K562 (cell line): ENCODE measurements around the gene FIBP. TPM values are rescaled to one million over a fixed set of nuclear protein-coding genes. Genes with fewer than 3 reads are reported as not detected.

ENCODE experiments used
- ATF2 ChIP-seq: sonication (generic); formaldehyde crosslinking; IDR thresholded peaks from 2 replicates; pipeline ENCODE4 v1.8.1; 2022; ENCODE audit warnings: missing genetic modification reagents
- CBFB ChIP-seq: sonication (generic); formaldehyde crosslinking; IDR thresholded peaks from 2 replicates; pipeline ENCODE4 v1.4.0; 2020; ENCODE audit warnings: mild to moderate bottlenecking, missing genetic modification reagents
- CCNT2 ChIP-seq: IDR thresholded peaks from 2 replicates; pipeline ENCODE4 v1.6.1; 2011; ENCODE audit warnings: borderline replicate concordance, low read depth, mild to moderate bottlenecking, moderate library complexity, mixed read lengths, low read length; ENCODE audit not compliant: insufficient read length; ENCODE audit errors: extremely low read depth
- CREM ChIP-seq: IDR thresholded peaks from 2 replicates; pipeline ENCODE4 v1.6.1; 2014; ENCODE audit warnings: antibody characterized with exemption, low read depth
- GABPA ChIP-seq: fragments of 200-800 bp; sonication (Bioruptor generic); conservative IDR thresholded peaks from 2 replicates; pipeline ENCODE4 v1.6.1; 2016; ENCODE audit warnings: low read depth, missing genetic modification characterization, missing compliant biosample characterization
- GTF2A2 ChIP-seq: IDR thresholded peaks from 2 replicates; pipeline ENCODE4 v1.6.1; 2016; ENCODE audit warnings: mild to moderate bottlenecking, missing genetic modification characterization, missing compliant biosample characterization
- MCM5 ChIP-seq: fragments of 450-650 bp; IDR thresholded peaks from 2 replicates; pipeline ENCODE4 v1.6.1; 2016; ENCODE audit warnings: low read depth
- NEUROD1 ChIP-seq: fragments of 150-350 bp; IDR thresholded peaks from 2 replicates; pipeline ENCODE4 v1.6.1; 2014; ENCODE audit warnings: borderline replicate concordance, low read length, low read depth; ENCODE audit not compliant: partially characterized antibody
- NR4A1 ChIP-seq, 2 experiments: fragments of 250-450 bp in 1 of 2; fragments of 450-650 bp in 1 of 2; sonication (Bioruptor Pico) in 1 of 2; IDR thresholded peaks; 2 replicates each; pipeline versions ENCODE4 v1.4.0 to v1.6.1; 2016 to 2020; ENCODE audit warnings: mild to moderate bottlenecking in 2 of 2, missing compliant biosample characterization in 1 of 2, missing genetic modification characterization in 1 of 2, moderate library complexity in 1 of 2
- OTX1 ChIP-seq: fragments of 450-650 bp; formaldehyde crosslinking; IDR thresholded peaks from 2 replicates; pipeline ENCODE4 v1.4.0; 2022; ENCODE audit warnings: mild to moderate bottlenecking
- PHF20 ChIP-seq: fragments of 450-650 bp; IDR thresholded peaks from 2 replicates; pipeline ENCODE4 v1.6.1; 2018; ENCODE audit not compliant: partially characterized antibody
- PHF8 ChIP-seq: fragments of 200-600 bp; sonication (generic); IDR thresholded peaks from 2 replicates; pipeline ENCODE4 v1.6.1; 2012; ENCODE audit warnings: mixed run types, mild to moderate bottlenecking, inconsistent platforms, low read length, moderate library complexity, borderline replicate concordance
- RBM39 ChIP-seq: fragments of 200-400 bp; formaldehyde crosslinking; optimal IDR thresholded peaks from 2 replicates; pipeline ENCODE3; 2018; ENCODE audit warnings: low read depth, low read length
- RCOR1 ChIP-seq, 2 experiments: IDR thresholded peaks; 2 replicates each; pipeline ENCODE4 v1.6.1; 2012; ENCODE audit warnings: low read depth in 2 of 2, low read length in 2 of 2, borderline replicate concordance in 1 of 2, improper control_type of control experiment in 1 of 2
- SMAD4 ChIP-seq: fragments of 250-450 bp; sonication (Bioruptor Pico); conservative IDR thresholded peaks from 2 replicates; pipeline ENCODE4 v1.8.0; 2021; ENCODE audit warnings: inconsistent platforms, mild to moderate bottlenecking, moderate library complexity
- XRCC5 ChIP-seq: fragments of 200-400 bp; formaldehyde crosslinking; IDR thresholded peaks from 2 replicates; pipeline ENCODE4 v1.6.1; 2017; ENCODE audit warnings: low read depth, mild to moderate bottlenecking, low read length
- ZBTB33 ChIP-seq: sonication (generic); formaldehyde crosslinking; IDR thresholded peaks from 2 replicates; pipeline ENCODE4 v1.8.1; 2023; ENCODE audit warnings: mild to moderate bottlenecking, missing genetic modification reagents
- ZMIZ1 ChIP-seq, 2 experiments: fragments of 150-350 bp in 1 of 2; IDR thresholded peaks; 2 replicates each; pipeline ENCODE4 v1.6.1; 2012 to 2016; ENCODE audit warnings: low read depth in 2 of 2, low read length in 2 of 2, mild to moderate bottlenecking in 1 of 2, moderate library complexity in 1 of 2
- ZNF395 ChIP-seq: fragments of 200-800 bp; sonication (Bioruptor generic); IDR thresholded peaks from 2 replicates; pipeline ENCODE4 v1.6.1; 2017; ENCODE audit warnings: missing genetic modification characterization, missing compliant biosample characterization
- polyA plus RNA-seq, 8 experiments: library from polyadenylated mRNA; depleted of rRNA in 4 of 8; stranded (reverse) in 5 of 8; unstranded in 3 of 8; fragments of >200 nt; fragmentation: Nextera tagmentation in 2 of 8; fragmentation: Illumina TruSeq in 1 of 8; extraction: Ambion mirVana in 2 of 8; extraction: Trizol in 1 of 8; gene quantifications; 2 replicates each; pipeline versions ENCODE4 v1.2.1 to v1.2.3, GENCODE V29; 2011 to 2014; ENCODE audit warnings: inconsistent platforms in 1 of 8, missing spikeins in 1 of 8
- total RNA-seq, 7 experiments: library from RNA; depleted of rRNA in 6 of 7; stranded (reverse); fragments of >200 nt in 6 of 7; fragmentation: Illumina TruSeq in 2 of 7; extraction: Trizol in 2 of 7; gene quantifications; 2 replicates each; pipeline versions ENCODE4 v1.2.1 to v1.2.3, GENCODE V29; 2011 to 2021; ENCODE audit warnings: low replicate concordance in 1 of 7

The FIBP gene
- total and polyA plus RNA-seq, 9 of the 15 experiments (the other 6 are each of a cell fraction or from before 2014, with no cell fraction given), result 41.2 to 79.2 (median 48.6) TPM

GRCh38 chr11:65888163-65888814 is at the start of gene FIBP (continued):
- TF ChIP-seq ZMIZ1 (IDR thresholded peaks at IDR 0.05; ENCODE audit: low read depth in 2 of 2, low read length in 2 of 2) (peak in 1 of 2 experiments; percentile 75; a peak in 2 of 4 replicates), RCOR1 (IDR thresholded peaks at IDR 0.05; ENCODE audit: borderline replicate concordance in 1 of 2, low read depth in 2 of 2, low read length in 2 of 2) (peak in 1 of 2 experiments; percentile 70; a peak in 1 of 4 replicates), PHF20 (peak; percentile 95), CCNT2 (peak; percentile 90), GTF2A2 (tag) (no peak), CBFB (peak; percentile 76; the same call in 1 of the 2 replicates), ATF2 (CRISPR knock-in tag) (no peak), NR4A1 (CRISPR knock-in tag; IDR thresholded peaks at IDR 0.05) (no peak), NR4A1 (tag; IDR thresholded peaks at IDR 0.05) (no peak), RBM39 (no peak), PHF8 (peak; percentile 98), SMAD4 (CRISPR knock-in tag) (peak; percentile 78), CREM (peak; percentile 97), ZNF395 (CRISPR knock-in tag) (peak; percentile 98), XRCC5 (peak; percentile 81; the same call in 1 of the 2 replicates), GABPA (tag) (peak; percentile 98), ZBTB33 (peak; percentile 53; the same call in 1 of the 2 replicates), MCM5 (no peak), OTX1 (CRISPR knock-in tag) (no peak), NEUROD1 (peak; percentile 75)
